GM21529 (cell line): Measurements from ENCODE around the gene CLNK.
"Not testable (repeated sequence)": the region's sequence is repeated elsewhere in the genome, so short reads cannot be mapped to it uniquely, and the experiment has no call there.

Experiments
- ATAC-seq: cut with Tn5 transposase; IDR thresholded peaks from one replicate; pipeline ENCODE4 v1.9.1; 2021; ENCODE audit not compliant: unreplicated experiment

CLNK gene

DNA sequence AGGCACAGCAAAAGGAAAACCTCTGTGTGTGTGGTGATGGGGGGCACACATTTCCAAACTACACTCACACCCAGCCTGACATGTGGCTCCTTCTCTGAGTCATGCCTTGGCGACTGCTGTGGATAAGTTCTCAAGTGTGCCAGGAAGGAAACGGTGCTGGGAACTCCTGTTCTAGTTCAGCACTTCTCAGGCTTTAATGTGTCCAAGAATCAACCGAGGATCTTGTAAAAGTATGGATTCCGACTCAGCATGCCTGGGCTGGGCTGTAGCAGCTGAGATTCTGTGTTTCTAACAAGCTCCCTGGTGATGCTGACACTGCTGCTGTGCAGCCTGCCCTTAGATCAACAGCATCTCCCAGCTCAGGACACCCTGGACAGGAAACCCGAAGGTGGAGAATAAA lies 20.2 kb downstream of the CLNK start:
- no peak for ATAC-seq

DNA sequence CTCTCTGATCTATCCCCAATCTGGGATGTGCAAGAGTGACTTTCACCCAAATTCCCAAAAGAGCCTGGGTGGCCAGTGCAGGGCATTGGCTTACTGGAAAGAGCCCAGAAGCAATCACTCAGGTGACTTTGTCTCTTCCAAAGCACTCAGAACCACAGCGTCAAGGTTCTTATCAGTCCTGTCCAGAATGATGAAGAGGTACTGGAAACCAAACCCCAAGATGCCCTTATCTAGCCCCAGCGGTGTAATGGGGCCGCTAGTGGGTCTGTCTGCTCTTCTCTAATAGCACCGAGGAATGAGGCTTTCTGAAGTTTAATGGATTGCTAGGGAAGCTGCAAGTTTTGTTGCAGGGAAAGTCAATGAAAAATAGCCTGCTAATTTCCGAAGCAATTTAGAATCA lies 21.6 kb downstream of the CLNK start:
- ATAC-seq, result no peak

DNA sequence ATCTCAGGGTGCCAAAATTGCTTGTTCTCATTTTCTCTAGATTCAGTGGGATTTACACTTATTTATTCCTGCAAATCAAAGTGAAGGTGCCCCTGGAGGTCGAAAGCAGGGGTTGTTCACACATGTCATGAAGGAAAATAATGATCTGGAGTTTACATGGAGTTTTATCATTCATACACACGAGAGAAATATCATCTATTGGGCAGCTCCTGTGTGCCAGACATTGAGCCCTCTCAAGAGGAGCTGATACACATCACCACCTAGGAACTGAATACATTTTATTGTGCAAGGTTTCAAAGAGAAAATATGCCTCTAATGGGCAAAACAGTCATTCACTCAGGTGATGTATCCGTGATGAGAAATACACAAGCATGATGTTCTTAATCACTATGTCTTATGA lies 23.5 kb downstream of the CLNK start:
- ATAC-seq, result no peak

DNA sequence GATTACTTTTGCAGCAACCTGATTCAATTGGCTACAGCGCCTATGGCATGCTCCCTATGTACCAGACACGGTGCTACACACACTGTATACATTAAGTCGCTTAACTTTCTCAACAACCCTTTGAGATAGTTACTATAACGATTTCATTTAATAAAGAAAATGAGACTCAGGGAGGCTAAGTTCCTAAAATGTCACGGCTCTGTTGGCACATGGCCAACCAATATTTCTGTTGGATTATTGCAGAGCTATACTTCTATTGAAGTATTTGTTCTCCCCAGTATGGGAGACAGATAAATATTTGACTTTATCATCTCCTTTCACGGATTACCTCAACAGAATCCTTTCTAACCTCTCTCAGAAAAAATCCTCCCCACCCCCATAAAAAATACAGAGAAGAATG lies 25.3 kb downstream of the CLNK start:
- ATAC-seq, result no peak

DNA sequence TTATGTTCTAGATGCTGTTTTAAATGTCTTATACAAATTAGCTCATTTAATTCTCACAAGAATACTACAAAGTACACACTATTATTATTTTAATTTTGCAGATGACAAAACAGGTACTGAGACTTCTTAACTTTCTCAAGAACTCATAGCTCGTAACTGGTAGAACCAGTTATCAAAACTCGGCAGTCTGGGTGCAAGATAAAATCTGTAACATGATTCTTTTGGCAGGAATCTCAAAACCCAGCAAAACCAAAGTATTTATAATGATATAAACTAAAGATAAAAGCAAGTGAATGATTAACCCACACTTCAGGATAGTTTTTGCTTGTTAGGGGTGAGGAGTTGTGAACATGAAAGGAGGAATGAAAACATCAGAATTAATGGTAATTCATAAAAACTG lies 27.6 kb downstream of the CLNK start:
- no peak for ATAC-seq

DNA sequence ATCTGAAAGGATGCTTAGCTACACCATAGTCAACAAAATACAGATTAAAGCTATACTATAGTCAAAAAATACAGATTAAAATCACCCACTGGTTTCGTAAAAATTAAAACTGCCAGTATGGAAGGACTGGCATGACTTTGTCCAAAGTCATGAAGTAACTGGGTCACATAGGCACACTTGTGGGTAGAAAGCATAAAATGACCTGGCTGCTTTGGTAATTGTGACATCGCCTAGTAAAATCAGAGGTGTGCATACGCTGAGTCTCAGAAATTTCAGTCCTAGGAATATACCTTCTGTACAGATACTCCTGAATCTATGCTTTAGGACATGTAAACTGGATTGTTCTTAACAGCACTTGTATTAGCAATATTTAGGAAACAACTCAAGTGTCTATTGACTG lies 28.1 kb downstream of the CLNK start:
- no peak for ATAC-seq

DNA sequence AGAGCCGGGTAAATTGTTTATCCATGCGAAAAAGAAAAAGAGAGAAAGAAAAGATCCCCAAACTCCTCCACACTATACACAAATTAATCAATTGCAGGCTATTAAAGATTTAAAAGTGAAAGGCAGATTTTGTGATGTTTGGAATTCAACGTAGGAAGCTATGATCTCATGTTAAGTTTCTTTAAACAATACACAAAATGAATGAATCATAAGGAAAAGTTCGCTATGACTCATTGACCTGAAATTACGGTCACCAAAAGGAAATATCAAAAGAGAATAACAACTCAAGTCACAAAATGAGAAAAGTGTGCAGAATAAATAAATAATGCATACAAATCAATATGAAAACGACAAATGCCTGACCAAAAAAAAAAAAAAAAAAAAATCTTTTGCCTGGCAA lies 28.6 kb downstream of the CLNK start:
- no peak for ATAC-seq

DNA sequence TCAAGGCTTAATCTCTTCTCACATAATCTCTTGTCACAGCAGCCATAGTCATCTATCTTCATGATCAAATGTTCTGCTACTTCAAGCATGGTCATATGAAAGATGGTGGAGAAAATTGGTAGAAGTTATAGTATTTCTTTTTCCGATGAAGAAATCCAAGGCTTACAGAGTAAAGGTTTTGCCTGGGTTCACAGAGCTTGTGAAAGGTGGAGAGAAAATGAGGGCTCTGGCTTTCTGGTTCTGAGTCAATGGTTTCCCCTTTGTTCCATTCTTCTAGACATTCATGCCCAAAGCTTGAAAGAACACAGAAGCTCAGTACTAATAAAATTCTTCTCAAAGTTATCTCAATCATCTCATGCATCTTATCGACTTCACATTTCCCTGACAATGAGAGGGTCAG lies 36.1 kb downstream of the CLNK start:
- no peak for ATAC-seq

DNA sequence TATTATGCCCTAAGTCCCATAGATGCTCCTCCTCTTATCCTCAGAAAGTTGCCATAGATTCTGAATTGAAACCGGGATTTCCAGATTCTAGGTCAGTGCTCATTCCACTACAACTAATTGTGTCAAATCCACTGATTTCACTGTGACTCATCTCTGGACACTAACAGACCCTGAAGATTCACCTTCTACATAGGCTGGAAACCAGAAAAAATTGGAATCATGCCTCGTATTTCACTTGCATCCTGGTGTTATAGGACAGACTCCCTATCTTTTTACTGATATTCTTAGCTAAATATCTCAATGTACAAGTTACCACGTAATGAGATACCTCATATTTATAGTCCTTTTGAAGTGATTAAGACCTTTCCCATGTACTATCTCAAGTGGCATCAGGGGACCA lies 36.7 kb downstream of the CLNK start:
- ATAC-seq, result no peak

DNA sequence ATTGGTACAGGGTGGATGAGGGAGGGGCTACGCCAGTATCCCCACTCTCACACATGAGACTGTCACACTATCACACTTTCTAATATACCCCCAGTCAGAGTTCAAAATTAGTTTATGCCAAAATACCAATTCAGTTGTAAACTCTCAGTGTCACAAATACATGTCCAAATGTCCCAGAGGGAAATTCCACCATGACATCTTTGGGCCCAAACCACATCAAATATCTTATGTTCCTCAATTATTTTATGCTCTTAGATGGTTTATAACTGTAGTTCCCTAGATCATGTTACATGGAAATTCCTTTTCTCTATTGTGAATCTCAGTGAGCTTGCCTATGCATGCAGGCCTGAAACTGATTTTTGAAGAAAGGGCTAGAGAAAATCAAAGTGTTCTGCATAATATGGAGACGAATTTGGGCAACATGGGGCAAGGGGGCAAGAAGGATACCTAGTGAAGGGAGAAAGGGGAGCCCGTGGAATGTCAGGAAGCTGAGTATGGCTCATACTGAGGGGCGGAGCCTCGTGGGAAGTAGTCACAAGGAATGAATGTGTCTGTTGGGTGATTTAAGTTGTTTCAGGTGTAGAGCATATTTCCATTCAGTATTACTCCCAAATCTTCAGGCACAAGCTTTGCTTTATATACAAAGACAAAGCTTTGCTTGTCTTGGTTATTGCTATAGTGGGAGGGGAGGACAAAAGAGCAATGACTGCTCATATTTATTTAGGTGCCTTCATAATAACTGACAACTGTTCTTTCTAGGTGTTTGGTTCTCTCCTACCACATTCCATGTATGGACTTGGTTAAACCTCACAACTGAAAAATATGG lies 40.8 kb downstream of the CLNK start:
- ATAC-seq, result no peak

DNA sequence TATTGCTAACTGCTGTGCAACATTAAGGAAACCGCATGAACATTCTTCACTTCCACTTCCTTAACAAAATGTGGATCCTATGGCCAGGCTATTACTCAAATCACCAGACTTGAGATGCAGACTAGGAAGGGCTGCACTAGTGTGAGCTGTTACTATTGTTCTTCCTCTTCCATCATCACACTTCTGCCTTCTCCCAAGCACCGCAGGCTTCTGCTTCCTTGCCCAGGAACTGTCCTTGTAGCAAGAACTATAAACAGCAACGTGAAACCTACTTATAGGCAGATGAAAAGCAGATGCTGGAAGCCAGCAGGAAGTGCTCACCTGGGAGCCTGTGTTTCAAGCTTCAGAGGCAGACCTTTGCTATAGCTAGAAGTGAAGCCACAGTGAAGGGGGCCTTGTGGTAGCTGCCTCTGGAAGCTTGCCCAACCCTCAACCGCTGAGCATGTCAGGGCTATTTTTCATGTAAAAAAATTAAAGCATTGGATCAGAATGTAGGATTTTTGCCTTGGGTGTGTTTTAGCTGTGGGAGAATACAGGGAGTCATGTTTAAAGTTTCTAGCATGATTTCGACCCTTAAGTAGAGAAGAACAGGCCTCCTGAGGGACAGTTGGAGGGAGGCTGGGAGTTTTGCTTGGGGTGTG lies 43.9 kb downstream of the CLNK start:
- no peak for ATAC-seq

DNA sequence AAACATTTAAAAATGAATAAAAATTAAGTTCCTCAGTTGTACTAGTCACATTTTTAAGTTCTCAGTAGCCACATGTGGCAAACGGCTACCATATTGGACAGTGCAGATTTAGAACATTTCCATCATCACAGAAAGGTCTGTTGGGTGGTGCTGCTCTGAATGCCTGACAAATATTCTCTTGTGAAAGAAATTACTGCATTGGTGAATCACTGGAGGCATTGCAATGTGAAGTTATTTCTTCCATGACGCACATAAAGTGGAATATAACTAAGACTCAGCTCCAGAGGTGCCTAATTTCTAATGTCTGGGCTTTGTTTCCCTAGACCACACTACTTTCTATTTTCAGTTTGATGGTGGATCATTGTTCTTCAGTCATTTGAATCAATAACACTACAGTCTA lies 44.9 kb downstream of the CLNK start:
- no peak for ATAC-seq

DNA sequence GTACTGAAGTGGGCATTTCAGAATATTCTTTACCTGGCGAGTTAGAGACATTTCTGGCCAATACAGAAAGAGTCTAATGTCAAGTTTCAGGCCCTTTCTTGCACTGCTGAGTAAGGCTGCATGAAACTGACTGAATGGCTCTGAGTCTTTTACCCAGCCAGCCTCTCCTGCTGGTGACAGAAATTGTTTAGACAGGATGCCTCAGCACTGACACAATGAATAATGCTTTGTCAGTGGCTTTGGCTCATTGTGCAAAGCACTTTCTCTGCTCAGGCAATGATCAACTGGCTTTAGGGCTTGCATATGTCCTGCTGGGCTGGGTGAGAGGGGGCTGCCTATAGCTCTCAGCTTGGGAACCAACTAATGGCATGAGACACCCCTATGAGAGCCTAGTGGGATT lies 45.5 kb downstream of the CLNK start:
- no peak for ATAC-seq

DNA sequence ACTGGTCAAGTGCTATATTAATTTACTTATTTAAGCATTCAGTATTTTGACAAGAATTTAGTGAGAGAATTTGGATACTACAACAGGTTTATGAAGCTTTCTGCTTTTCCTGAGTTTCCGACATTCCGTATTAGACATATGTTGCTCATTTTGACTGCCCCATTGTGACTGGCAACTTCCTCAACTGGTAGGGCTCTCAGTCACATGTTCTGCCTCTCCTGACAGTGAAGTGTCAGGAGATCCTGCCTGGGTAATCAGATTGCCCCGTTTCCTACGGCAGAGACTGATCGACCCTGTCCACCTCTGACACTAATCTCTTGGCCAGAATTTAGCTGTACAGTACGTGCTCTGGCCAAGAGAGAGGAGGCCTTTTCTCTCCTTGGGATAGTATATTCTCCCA lies 49.5 kb downstream of the CLNK start:
- no peak for ATAC-seq

DNA sequence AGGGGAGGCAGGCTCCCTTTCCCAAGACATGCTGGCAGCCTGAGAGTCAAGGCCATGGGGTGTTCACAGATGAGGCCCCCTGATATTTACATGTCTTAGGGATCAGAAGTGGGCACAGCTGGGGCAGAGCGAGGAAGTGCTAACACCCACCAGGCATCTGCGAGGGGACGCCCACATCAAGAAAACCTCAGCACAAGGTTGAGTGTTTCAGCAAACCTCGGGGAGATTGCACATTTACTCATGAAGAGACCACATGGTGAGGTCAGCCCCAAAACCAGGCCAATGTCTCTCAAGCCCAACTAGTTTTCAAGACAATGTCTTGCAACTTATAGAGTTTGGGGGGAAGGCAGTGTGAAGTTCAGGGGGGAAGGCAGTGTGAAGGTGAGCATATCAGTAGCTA lies 55.2 kb downstream of the CLNK start:
- ATAC-seq, result no peak

DNA sequence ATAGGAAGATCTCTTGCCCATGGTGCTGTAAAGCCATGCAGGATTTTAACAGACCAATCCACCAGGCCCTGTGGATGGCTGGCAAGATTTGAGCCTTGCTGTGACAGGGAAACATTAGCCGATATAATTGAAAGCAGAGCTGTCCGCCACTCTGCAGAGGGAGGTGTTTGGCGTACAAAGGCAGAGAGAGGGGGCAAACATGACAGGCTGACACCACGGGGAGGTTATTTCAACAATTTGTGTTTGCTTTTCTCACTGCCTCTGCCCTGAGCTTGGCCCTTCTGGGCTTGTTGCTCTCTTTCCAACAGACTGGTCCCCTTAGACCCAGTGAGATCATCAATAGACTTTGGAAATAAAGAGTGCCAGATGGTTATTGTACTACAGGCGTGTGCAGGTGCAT lies 59.4 kb downstream of the CLNK start:
- no peak for ATAC-seq

DNA sequence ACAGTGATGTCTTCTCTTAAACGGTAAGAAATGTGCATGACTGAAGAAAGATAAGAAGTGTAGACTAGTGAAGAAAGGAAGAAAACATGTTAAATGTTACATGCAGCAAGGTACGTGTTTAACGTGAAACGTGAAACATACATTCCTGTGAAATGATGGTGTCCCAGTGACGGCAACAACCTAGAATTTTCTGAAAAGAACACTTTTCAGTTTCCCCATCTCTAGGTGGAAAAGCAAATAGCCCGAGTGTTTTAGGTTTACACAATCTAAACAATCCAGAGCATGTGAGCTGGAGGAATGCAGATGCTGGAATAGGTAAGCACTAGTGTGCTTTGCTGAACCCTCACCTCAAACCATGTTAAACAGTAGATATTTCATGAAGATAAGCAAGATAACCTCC lies 60.7 kb downstream of the CLNK start:
- no peak for ATAC-seq

DNA sequence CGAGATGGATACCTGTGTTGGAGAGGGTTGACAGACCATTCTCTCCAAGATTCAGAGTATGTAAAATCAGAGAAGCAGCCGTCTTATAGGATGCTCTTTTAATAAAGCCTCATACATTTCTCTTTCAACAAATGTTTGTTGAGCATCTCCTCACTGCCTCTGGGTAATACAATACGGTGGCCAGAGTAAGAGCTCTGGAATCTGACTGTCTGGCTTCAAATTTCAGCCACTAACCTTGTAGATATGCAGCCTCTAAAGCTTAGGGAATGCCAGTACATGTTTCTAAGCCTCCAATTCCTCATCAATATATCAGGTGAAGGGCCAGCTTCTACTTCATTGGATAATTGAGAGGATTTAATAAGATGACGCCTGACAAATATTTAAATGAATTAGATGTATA lies 61.3 kb downstream of the CLNK start:
- no peak for ATAC-seq

DNA sequence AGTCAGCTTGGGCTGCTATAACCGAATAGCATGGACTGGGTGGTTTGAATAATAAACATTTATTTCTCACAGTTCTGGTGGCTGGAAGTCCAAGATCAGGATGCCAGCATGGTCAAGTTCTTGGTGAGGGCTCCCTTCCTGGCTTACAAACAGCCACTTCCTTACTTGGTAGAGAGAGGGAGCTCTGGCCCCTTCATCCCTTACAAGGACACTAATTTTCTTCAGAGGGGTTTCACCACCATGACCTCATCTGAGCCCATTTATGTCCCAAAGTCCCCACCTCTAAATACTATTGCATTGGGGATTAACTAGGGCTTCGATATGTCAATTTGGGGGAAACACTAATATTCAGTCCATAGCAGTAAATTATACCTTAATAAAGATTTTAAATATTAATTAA lies 61.8 kb downstream of the CLNK start:
- peak; percentile 79 for ATAC-seq

DNA sequence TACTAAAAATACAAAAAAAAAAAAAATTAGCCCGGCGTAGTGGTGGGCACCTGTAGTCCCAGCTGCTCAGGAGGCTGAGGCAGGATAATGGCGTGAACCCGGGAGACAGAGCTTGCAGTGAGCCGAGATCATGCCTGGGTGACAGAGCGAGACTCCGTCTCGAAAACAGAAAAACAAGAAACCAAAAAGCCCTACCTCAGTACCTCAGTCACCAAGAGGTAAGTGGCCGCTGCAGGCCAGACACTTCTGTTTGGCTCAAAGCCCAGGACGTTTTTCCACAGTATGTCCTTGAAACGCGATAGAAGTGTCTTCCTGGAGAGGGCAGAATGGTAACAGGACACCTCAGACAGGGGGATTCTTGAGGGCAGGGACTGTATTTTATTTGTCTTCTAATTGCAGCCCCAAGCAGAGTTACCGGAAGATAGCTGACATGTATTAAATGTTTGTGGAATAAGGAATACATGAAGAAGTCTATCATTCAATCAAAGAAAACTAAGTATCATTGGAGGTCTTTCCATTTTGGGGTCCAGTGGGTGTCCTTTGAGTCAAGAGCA lies 63.6 kb downstream of the CLNK start:
- no peak for ATAC-seq

DNA sequence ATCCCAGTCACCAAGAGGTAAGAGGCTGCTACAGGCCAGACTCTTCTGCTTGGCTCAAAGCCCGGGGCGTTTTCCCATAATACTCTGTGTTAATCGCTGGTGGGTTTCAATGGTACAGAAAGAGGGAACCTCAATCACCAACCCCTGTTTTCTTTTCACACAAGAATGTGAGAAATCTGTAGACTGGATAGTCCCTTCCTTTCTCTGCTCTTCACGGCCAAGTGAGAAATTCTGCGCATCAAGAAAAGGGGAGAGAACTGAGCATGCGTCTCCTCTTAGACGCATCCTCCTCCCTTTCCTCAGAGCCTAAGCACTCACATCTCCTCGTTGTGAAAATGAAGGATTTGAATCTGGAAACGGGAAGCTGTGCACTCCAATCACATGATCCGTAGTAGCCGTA lies 64.7 kb downstream of the CLNK start:
- ATAC-seq, result no peak

DNA sequence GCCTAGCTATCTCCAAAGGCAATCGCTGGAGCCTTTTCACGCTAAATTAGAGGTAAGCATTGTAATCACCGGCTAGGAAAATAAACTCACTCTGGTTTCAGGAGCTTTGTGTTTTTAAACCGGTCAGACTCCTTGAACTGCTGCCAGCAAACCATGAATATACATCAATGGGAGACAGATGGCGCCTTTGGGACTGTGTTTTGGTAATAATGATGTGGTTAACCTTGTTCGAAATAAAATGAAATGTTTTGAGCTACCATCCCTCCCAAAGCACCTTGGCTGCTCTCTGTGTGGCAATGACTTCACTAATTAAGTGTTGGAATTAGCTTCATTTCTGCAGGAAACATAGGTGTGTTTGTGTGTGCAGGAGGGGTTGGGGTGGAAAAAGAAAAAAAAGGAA lies 65.3 kb downstream of the CLNK start:
- ATAC-seq, result no peak

DNA sequence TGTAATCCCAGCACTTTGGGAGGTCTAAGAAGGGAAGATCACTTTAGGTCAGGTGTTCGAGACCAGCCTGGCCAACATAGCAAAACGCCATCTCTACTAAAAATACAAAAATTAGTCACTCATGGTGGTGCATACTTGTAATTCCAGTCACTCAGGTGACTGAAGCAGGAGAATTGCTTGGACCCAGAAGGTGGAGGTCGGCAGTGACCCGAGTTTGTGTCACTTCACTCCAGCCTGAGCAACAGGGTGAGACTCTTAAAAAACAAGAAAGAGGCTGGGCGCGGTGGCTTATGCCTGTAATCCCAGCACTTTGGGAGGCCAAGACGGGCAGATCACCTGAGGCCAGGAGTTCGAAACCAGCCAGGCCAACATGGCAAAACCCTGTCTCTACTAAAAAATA lies 69.6 kb downstream of the CLNK start:
- not testable (repeated sequence) for ATAC-seq
